EH (cell line): ENCODE results near the gene NPBWR2.

Source experiments
- DNase-seq: peaks from one replicate; pipeline ENCODE4 v3.0.0-alpha.2; 2015; ENCODE audit warnings: low read depth

Gene NPBWR2

GRCh38 chr20:64106981-64107735 lies at the start of gene NPBWR2:
Gene NPBWR2, minus strand, starts transcription at chr20:64107565. Its CDS starts 734 bp downstream, at chr20:64106831.
- no peak for DNase-seq

GRCh38 chr20:64156136-64156885 lies 48.9 kb upstream of the NPBWR2 start:
- no peak for DNase-seq

- DNase-seq, result no peak
Measured at GRCh38 chr20:64155258-64156135, 48.1 kb upstream of the NPBWR2 start.

- no peak for DNase-seq
Measured at GRCh38 chr20:64154590-64155257, 47.4 kb upstream of the NPBWR2 start.

- DNase-seq, result no peak
Measured at GRCh38 chr20:64153861-64154589, 46.7 kb upstream of the NPBWR2 start.

- no peak for DNase-seq
Measured at GRCh38 chr20:64153410-64153809, 46.0 kb upstream of the NPBWR2 start.

- no peak for DNase-seq
Measured at GRCh38 chr20:64152906-64153305, 45.5 kb upstream of the NPBWR2 start.

GRCh38 chr20:64151633-64152530 lies 44.5 kb upstream of the NPBWR2 start:
- DNase-seq, result no peak

- no peak for DNase-seq
Measured at GRCh38 chr20:64150756-64151632, 43.6 kb upstream of the NPBWR2 start.

GRCh38 chr20:64149809-64150560 lies 42.6 kb upstream of the NPBWR2 start:
- DNase-seq, result no peak

- DNase-seq, result no peak
Measured at GRCh38 chr20:64149141-64149540, 41.8 kb upstream of the NPBWR2 start.

GRCh38 chr20:64148581-64148980 lies 41.2 kb upstream of the NPBWR2 start:
- no peak for DNase-seq

- no peak for DNase-seq
Measured at GRCh38 chr20:64146936-64147477, 39.6 kb upstream of the NPBWR2 start.

- DNase-seq, result no peak
Measured at GRCh38 chr20:64146301-64146935, 39.1 kb upstream of the NPBWR2 start.

- DNase-seq, result no peak
Measured at GRCh38 chr20:64145458-64146300, 38.3 kb upstream of the NPBWR2 start.

- DNase-seq, result no peak
Measured at GRCh38 chr20:64144144-64144912, 37.0 kb upstream of the NPBWR2 start.
